Endothelial cell (in vitro differentiated cells): ENCODE results near the gene POLN. TPM values are rescaled to one million over a fixed set of nuclear protein-coding genes. Genes with fewer than 3 reads are reported as not detected.

ENCODE experiments used
- DNase-seq: peaks from one replicate; pipeline ENCODE4 v3.0.0; 2021; ENCODE audit warnings: low spot score
- H3K27ac Mint-ChIP-seq: one replicate; pipeline ENCODE4 v1.8.0; 2021; ENCODE audit warnings: mixed read lengths, inconsistent platforms; ENCODE audit not compliant: unreplicated experiment
- H3K27me3 Mint-ChIP-seq: one replicate; pipeline ENCODE4 v1.8.0; 2021; ENCODE audit warnings: mild to moderate bottlenecking, moderate library complexity, mixed read lengths, inconsistent platforms; ENCODE audit not compliant: unreplicated experiment
- H3K36me3 Mint-ChIP-seq: one replicate; pipeline ENCODE4 v1.8.0; 2021; ENCODE audit warnings: mild to moderate bottlenecking, low read depth, mixed read lengths, inconsistent platforms; ENCODE audit not compliant: unreplicated experiment
- H3K4me1 Mint-ChIP-seq: one replicate; pipeline ENCODE4 v1.8.0; 2021; ENCODE audit warnings: mild to moderate bottlenecking, mixed read lengths, inconsistent platforms; ENCODE audit not compliant: unreplicated experiment
- H3K4me3 Mint-ChIP-seq: one replicate; pipeline ENCODE4 v1.8.0; 2021; ENCODE audit warnings: mild to moderate bottlenecking, mixed read lengths, inconsistent platforms; ENCODE audit not compliant: unreplicated experiment
- H3K9me3 Mint-ChIP-seq: one replicate; pipeline ENCODE4 v1.8.0; 2021; ENCODE audit warnings: mixed read lengths, inconsistent platforms; ENCODE audit not compliant: unreplicated experiment
- total RNA-seq: library from RNA; stranded (reverse); fragmentation: NEBNext Ultra II Directional; extraction: Animal tissue kit (Norgen Biotek cat#: 25700); gene quantifications from one replicate; pipeline ENCODE4 v1.2.1, GENCODE V29; 2021; ENCODE audit not compliant: unreplicated experiment
- TF ChIP-seq, protein P1 (sequence below): fragments of 200-600 bp; sonication (generic); IDR thresholded peaks from one replicate; pipeline ENCODE4 v1.5.0; 2021; ENCODE audit warnings: antibody characterized with exemption; ENCODE audit not compliant: unreplicated experiment

POLN gene
- total RNA-seq, 1 donor from 2014 or later: 2.5 TPM

DNA sequence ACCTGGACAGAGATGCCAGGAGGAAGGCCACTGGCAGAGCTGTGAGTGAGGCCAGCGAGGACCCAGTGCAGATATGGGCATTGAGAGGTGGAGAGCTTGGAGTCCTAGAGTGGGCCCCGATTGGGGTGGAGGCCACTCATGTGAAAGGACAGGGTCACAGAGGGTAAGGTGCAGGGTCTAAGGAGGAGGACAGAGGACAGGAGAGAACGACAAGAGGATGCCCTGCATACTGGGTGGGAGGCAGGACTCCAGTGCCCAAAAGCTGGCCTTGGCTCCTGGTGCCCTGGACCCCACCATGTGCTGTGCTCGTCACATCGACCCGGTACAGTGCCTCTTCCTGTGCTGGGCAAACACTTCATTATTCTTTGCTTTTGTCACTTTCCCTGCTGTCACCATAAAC lies 116.1 kb downstream of the POLN start:
- Mint-ChIP-seq H3K4me3 (no peak overlapping the region), H3K27me3 (peaks cover 1% of the 10 kb centered on the region), H3K9me3 (no peaks in the 10 kb centered on the region), H3K27ac (no peak overlapping the region), H3K4me1 (peaks cover 4% of the 10 kb centered on the region), H3K36me3 (no peaks in the 10 kb centered on the region)
- TF ChIP-seq, protein P1, sequence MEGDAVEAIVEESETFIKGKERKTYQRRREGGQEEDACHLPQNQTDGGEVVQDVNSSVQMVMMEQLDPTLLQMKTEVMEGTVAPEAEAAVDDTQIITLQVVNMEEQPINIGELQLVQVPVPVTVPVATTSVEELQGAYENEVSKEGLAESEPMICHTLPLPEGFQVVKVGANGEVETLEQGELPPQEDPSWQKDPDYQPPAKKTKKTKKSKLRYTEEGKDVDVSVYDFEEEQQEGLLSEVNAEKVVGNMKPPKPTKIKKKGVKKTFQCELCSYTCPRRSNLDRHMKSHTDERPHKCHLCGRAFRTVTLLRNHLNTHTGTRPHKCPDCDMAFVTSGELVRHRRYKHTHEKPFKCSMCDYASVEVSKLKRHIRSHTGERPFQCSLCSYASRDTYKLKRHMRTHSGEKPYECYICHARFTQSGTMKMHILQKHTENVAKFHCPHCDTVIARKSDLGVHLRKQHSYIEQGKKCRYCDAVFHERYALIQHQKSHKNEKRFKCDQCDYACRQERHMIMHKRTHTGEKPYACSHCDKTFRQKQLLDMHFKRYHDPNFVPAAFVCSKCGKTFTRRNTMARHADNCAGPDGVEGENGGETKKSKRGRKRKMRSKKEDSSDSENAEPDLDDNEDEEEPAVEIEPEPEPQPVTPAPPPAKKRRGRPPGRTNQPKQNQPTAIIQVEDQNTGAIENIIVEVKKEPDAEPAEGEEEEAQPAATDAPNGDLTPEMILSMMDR: no peak
- DNase-seq: no peak

DNA sequence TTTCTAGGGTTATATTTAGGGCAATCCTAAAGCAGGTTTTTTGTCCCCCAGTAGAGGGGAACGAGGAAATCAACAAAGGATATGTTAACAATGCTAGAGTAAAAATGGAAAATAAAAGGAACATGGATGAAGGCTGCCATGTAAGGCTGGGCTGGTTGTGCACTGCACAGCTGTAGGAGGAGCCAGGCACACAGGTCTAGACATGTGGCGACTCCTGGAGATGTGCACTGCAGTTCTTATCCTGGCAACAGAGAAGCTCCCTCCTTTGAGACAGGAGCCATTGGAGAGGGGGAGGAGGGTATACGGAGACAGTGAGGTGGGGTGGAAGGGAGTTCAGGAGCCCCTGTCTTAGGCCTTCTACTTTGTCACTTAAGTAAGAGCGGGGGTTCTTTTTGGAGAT lies 116.9 kb downstream of the POLN start:
- no peak for DNase-seq
- no peaks in the 10 kb centered on the region for H3K36me3 Mint-ChIP-seq
- H3K9me3 Mint-ChIP-seq: no peaks in the 10 kb centered on the region
- peaks cover 1% of the 10 kb centered on the region for H3K27me3 Mint-ChIP-seq
- no peak overlapping the region for H3K27ac Mint-ChIP-seq
- no peak overlapping the region for H3K4me3 Mint-ChIP-seq
- TF ChIP-seq, protein P1: no peak
- H3K4me1 Mint-ChIP-seq: peaks cover 4% of the 10 kb centered on the region

DNA sequence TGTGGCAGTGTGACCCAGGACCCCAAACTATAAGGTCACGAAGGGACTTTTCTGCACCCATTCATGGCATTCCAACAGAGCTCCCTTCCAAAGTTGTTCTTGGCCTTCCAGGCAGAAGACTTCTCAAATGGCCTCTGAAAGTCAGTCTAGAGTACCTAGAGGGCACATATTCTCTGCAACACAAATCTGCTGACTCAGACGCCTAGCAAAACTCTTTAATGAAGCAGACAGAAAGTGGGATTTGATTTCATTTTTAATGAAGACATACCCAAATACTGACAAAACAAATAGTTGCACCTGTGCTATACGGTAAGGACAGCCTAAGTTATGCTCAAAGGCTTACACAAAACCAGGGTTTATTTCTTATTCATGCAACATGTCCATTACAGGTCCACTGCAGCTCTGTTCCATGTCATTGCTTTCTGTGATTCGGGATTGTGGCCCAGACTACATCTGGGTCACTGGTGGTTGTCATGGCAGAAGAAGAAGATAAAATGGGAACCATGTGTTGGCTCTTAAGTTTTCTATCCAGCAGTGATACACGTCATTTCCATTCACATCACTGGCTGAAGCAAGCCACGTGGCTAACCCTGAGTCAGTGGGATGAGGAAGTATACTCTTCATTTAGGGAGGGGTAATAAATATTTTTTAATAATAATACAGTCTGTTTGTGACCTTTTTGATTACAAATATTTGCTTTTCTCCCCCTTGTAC lies 125.1 kb downstream of the POLN start:
- TF ChIP-seq, protein P1: no peak
- no peaks in the 10 kb centered on the region for H3K27me3 Mint-ChIP-seq
- no peak for DNase-seq
- H3K9me3 Mint-ChIP-seq: no peaks in the 10 kb centered on the region
- no peak overlapping the region for H3K27ac Mint-ChIP-seq
- H3K4me3 Mint-ChIP-seq: no peak overlapping the region
- H3K36me3 Mint-ChIP-seq: no peaks in the 10 kb centered on the region
- H3K4me1 Mint-ChIP-seq: no peaks in the 10 kb centered on the region

DNA sequence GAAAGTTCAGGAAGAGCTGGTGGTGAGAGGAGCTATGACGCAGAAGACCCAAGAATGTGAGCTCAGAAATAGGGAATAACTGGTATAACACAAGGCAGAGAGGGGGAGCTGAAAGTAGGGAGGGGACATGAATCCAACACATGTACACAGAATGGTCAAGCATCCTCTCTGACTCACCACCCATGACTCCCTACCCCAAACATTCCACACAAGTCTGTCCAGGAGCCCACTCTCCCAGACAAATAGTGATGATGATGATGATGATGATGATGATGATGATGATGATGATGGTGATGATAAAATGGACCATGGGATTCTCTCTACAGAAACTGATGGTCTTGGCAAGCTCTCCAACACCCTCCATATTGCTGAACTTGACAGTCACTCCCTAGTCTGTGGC lies 136.4 kb downstream of the POLN start:
- Mint-ChIP-seq H3K4me1 (no peaks in the 10 kb centered on the region), H3K27me3 (peaks cover 5% of the 10 kb centered on the region), H3K27ac (no peak overlapping the region), H3K9me3 (no peaks in the 10 kb centered on the region), H3K36me3 (peaks cover 7% of the 10 kb centered on the region), H3K4me3 (no peak overlapping the region)
- no peak for DNase-seq
- TF ChIP-seq, protein P1: no peak

DNA sequence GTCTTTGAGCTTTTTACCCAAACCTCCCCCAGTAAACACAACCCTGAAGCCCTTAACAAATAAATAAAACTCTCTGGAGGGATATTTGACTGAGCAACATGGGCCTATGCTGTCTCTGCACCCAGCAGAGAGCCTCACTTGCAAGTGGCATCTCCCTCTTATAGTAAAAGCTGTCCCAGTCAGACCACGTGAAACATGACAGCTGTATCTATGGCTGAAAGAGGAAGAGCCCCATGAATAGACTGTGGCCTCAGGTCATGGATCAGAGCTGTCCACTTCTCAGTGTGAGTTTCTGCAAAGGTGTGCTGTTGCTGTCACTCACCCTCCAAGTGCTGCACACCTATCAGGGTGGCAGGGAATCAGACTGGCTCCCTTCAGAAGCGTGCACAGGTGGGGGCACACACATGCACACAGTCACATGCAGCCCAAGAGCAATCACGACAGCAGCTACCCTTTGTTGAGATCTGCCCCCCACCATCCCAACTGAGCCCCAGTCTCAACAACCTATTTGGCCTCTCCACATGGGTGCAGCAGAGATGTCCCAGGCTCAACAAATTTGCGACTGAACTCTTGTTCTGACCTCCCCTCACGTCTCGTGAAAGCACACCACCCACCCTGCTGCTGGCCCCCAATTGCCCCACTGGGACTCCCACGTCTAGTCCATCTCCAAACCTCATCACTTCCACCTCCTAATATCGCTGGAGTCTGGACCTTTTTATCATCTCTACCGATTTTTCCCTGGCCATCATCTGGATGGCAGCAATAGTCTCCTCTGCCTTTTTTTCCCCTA lies 137.2 kb downstream of the POLN start:
- peaks cover 6% of the 10 kb centered on the region for H3K27me3 Mint-ChIP-seq
- peaks cover 7% of the 10 kb centered on the region for H3K36me3 Mint-ChIP-seq
- no peak overlapping the region for H3K27ac Mint-ChIP-seq
- no peaks in the 10 kb centered on the region for H3K4me1 Mint-ChIP-seq
- TF ChIP-seq, protein P1: no peak
- DNase-seq: no peak
- no peak overlapping the region for H3K4me3 Mint-ChIP-seq
- H3K9me3 Mint-ChIP-seq: no peaks in the 10 kb centered on the region
